H9 (cell line): ENCODE results near the gene BRSK2. TPM values are rescaled to one million over a fixed set of nuclear protein-coding genes. Genes with fewer than 3 reads are reported as not detected.

Experiments
- DNase-seq: peaks from one replicate; pipeline ENCODE4 v3.0.0-alpha.2; 2017
- H2AFZ ChIP-seq: one replicate; pipeline ENCODE4 v1.6.1; 2013; ENCODE audit warnings: mild to moderate bottlenecking, low read length, control low read depth, moderate library complexity
- H2AK5ac ChIP-seq: 2 replicates; pipeline ENCODE4 v1.6.1; 2013; ENCODE audit warnings: low read length, control low read depth, mixed read lengths; ENCODE audit not compliant: insufficient read length
- H2BK120ac ChIP-seq: one replicate; pipeline ENCODE4 v1.6.1; 2013; ENCODE audit warnings: low read depth, mild to moderate bottlenecking, low read length, control low read depth, inconsistent platforms; ENCODE audit not compliant: poor library complexity, severe bottlenecking
- H2BK12ac ChIP-seq: 2 replicates; pipeline ENCODE4 v1.6.1; 2013; ENCODE audit warnings: low read length, control low read depth, mixed read lengths, low read depth; ENCODE audit not compliant: insufficient read length
- H2BK15ac ChIP-seq: 2 replicates; pipeline ENCODE4 v1.6.1; 2013; ENCODE audit warnings: low read depth, low read length, control low read depth
- H2BK20ac ChIP-seq: one replicate; pipeline ENCODE4 v1.6.1; 2013; ENCODE audit warnings: low read depth, mild to moderate bottlenecking, low read length, control low read depth, inconsistent platforms; ENCODE audit not compliant: poor library complexity, severe bottlenecking
- H2BK5ac ChIP-seq: 2 replicates; pipeline ENCODE4 v1.6.1; 2013; ENCODE audit warnings: low read length, control low read depth, mixed read lengths; ENCODE audit not compliant: insufficient read length
- H3K14ac ChIP-seq: 2 replicates; pipeline ENCODE4 v1.6.1; 2013; ENCODE audit warnings: low read length, control low read depth; ENCODE audit not compliant: insufficient read depth
- H3K18ac ChIP-seq: 2 replicates; pipeline ENCODE4 v1.6.1; 2013; ENCODE audit warnings: low read depth, mild to moderate bottlenecking, mixed read lengths, low read length, control low read depth; ENCODE audit not compliant: insufficient read length
- H3K23ac ChIP-seq: 2 replicates; pipeline ENCODE4 v1.6.1; 2013; ENCODE audit warnings: low read length, control low read depth, mixed read lengths, low read depth; ENCODE audit not compliant: insufficient read length
- H3K23me2 ChIP-seq: 2 replicates; pipeline ENCODE4 v1.6.1; 2013; ENCODE audit warnings: low read depth, mild to moderate bottlenecking, mixed read lengths, low read length, control low read depth; ENCODE audit not compliant: insufficient read length, poor library complexity, severe bottlenecking
- H3K27ac ChIP-seq: 2 replicates; pipeline ENCODE4 v1.5.1; 2013; ENCODE audit warnings: low read length, control low read depth, mixed read lengths, low read depth; ENCODE audit not compliant: insufficient read length
- H3K27me3 ChIP-seq: 2 replicates; pipeline ENCODE4 v1.6.1; 2013; ENCODE audit warnings: low read length, control low read depth, inconsistent platforms; ENCODE audit not compliant: insufficient read depth
- H3K4ac ChIP-seq: 2 replicates; pipeline ENCODE4 v1.6.1; 2013; ENCODE audit warnings: low read depth, mild to moderate bottlenecking, control low read depth, inconsistent platforms, low read length, moderate library complexity
- H3K4me1 ChIP-seq: 2 replicates; pipeline ENCODE4 v1.6.1; 2013; ENCODE audit warnings: low read length, control low read depth, inconsistent platforms; ENCODE audit not compliant: insufficient read depth
- H3K4me2 ChIP-seq: 2 replicates; pipeline ENCODE4 v1.6.1; 2013; ENCODE audit warnings: low read length, control low read depth, mixed read lengths; ENCODE audit not compliant: insufficient read length, insufficient read depth
- H3K56ac ChIP-seq: 2 replicates; pipeline ENCODE4 v1.6.1; 2013; ENCODE audit warnings: low read depth, mild to moderate bottlenecking, mixed read lengths, low read length, control low read depth; ENCODE audit not compliant: insufficient read length
- H3K79me1 ChIP-seq: 2 replicates; pipeline ENCODE4 v1.6.1; 2013; ENCODE audit warnings: low read depth, mild to moderate bottlenecking, moderate library complexity, low read length, control low read depth, inconsistent platforms; ENCODE audit not compliant: insufficient read depth, poor library complexity, severe bottlenecking
- H3K79me2 ChIP-seq: 2 replicates; pipeline ENCODE4 v1.6.1; 2013; ENCODE audit warnings: low read length, control low read depth, inconsistent platforms; ENCODE audit not compliant: insufficient read depth
- H3K9ac ChIP-seq: 2 replicates; pipeline ENCODE4 v1.6.1; 2013; ENCODE audit warnings: low read length, control low read depth, mixed read lengths; ENCODE audit not compliant: insufficient read length; ENCODE audit errors: extremely low read depth
- H3K9me3 ChIP-seq: one replicate; pipeline ENCODE4 v1.6.1; 2013; ENCODE audit warnings: low read depth, low read length, inconsistent platforms; ENCODE audit not compliant: control insufficient read depth
- H3T11ph ChIP-seq: one replicate; pipeline ENCODE4 v1.6.1; 2013; ENCODE audit warnings: mild to moderate bottlenecking, low read length, control low read depth, inconsistent platforms
- H4K20me1 ChIP-seq: one replicate; pipeline ENCODE4 v1.6.1; 2013; ENCODE audit not compliant: control insufficient read depth, insufficient read length, insufficient read depth
- H4K5ac ChIP-seq: 2 replicates; pipeline ENCODE4 v1.6.1; 2013; ENCODE audit warnings: low read depth, mild to moderate bottlenecking, mixed read lengths, low read length, control low read depth; ENCODE audit not compliant: insufficient read length
- H4K8ac ChIP-seq: replicated peaks from 2 replicates; pipeline ENCODE4 v1.6.1; 2013; ENCODE audit warnings: low read length, control low read depth, mixed read lengths, low read depth; ENCODE audit not compliant: insufficient read length
- H4K91ac ChIP-seq: 2 replicates; pipeline ENCODE4 v1.6.1; 2013; ENCODE audit warnings: low read depth, mild to moderate bottlenecking, moderate library complexity, mixed read lengths, low read length, control low read depth; ENCODE audit not compliant: insufficient read length
- H3K27ac Mint-ChIP-seq, 3 experiments: 2 replicates in 2 of 3; 3 replicates in 1 of 3; pipeline ENCODE4 v1.8.0; 2020 to 2021; ENCODE audit warnings: mixed read lengths in 3 of 3, mild to moderate bottlenecking in 1 of 3, moderate library complexity in 1 of 3
- H3K27me3 Mint-ChIP-seq: 2 replicates; pipeline ENCODE4 v1.8.0; 2021; ENCODE audit warnings: low read depth, mild to moderate bottlenecking, moderate library complexity, mixed read lengths
- H3K36me3 Mint-ChIP-seq, 3 experiments: 2 replicates in 2 of 3; 3 replicates in 1 of 3; pipeline ENCODE4 v1.8.0; 2020 to 2021; ENCODE audit warnings: low read depth in 3 of 3, mixed read lengths in 3 of 3; ENCODE audit not compliant: insufficient read depth in 1 of 3
- H3K4me1 Mint-ChIP-seq, 2 experiments: 2 replicates each; pipeline ENCODE4 v1.8.0; 2020; ENCODE audit warnings: mixed read lengths in 2 of 2
- H3K4me3 Mint-ChIP-seq, 2 experiments: 2 replicates in 1 of 2; 3 replicates in 1 of 2; pipeline ENCODE4 v1.8.0; 2020 to 2021; ENCODE audit warnings: mild to moderate bottlenecking in 2 of 2, mixed read lengths in 2 of 2, moderate library complexity in 1 of 2
- H3K9me3 Mint-ChIP-seq, 2 experiments: 2 replicates in 1 of 2; 3 replicates in 1 of 2; pipeline ENCODE4 v1.8.0; 2020; ENCODE audit warnings: mild to moderate bottlenecking in 2 of 2, mixed read lengths in 2 of 2, moderate library complexity in 1 of 2
- CTCF ChIP-seq: fragments of 200-600 bp; sonication (generic); conservative IDR thresholded peaks from 3 replicates; pipeline ENCODE4 v1.8.0; 2021; ENCODE audit warnings: antibody characterized with exemption, mild to moderate bottlenecking
- WGBS: extraction: QIAGEN DNeasy Blood & Tissue Kit; methylation state at CpG from one replicate; pipeline ENCODE4 v1.1.7; 2013; ENCODE audit warnings: missing lambda C conversion rate, low lambda C conversion rate, mixed read lengths; ENCODE audit not compliant: insufficient read length; ENCODE audit errors: extremely low coverage; 5-methylcytosine and 5-hydroxymethylcytosine counted together
- total RNA-seq: library from RNA; stranded (reverse); gene quantifications from 2 replicates; pipeline ENCODE4 v1.2.1, GENCODE V29; 2021

BRSK2 gene
- total RNA-seq, 1 experiment from 2014 or later: 28.4 TPM

DNA sequence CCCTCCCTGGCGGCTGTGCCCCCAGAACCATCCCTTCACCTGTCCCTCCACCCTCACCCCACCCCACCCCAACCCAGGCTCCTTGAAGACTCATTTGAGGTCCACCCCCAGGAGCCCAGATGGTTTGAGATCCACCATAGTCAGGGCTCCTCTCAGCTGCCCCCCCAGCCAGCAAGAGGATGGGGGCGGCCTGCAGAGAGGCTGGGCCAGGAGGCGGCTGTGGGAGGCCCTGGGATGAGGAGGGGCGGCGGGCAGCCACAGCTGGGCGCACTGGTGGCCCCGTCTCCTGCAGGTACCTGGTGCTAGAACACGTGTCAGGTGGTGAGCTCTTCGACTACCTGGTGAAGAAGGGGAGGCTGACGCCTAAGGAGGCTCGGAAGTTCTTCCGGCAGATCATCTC lies 50.8 kb downstream of the BRSK2 start:
- Histone ChIP-seq H3K9me3 (no peaks in the 10 kb centered on the region), H3K4me2 (no peak overlapping the region), H3K14ac (no peak overlapping the region), H4K91ac (no peak overlapping the region), H3K4ac (no peak overlapping the region), H2AFZ (no peak overlapping the region), H2BK15ac (no peak overlapping the region), H3K18ac (no peak overlapping the region), H3K9ac (no peak overlapping the region), H3T11ph (no peak overlapping the region), H4K5ac (no peak overlapping the region), H3K27me3 (no peaks in the 10 kb centered on the region), H3K79me1 (no peaks in the 10 kb centered on the region), H2BK5ac (no peak overlapping the region), H2AK5ac (no peak overlapping the region), H4K8ac (no peak overlapping the region), H3K23ac (no peak overlapping the region), H3K79me2 (no peaks in the 10 kb centered on the region), H3K23me2 (no peaks in the 10 kb centered on the region), H2BK12ac (no peak overlapping the region), H3K4me1 (no peaks in the 10 kb centered on the region; the same call in 1 of the 2 replicates), H3K27ac (no peak overlapping the region), H2BK20ac (no peak overlapping the region), H4K20me1 (no peaks in the 10 kb centered on the region), H2BK120ac (no peak overlapping the region), H3K56ac (no peak overlapping the region)
- peaks cover 0 to 3% of the 10 kb centered on the region in 2 experiments; a peak in 1 of 4 replicates for H3K4me1 Mint-ChIP-seq
- H3K36me3 Mint-ChIP-seq: peaks cover 5 to 8% (median 5%) of the 10 kb centered on the region in 3 experiments; a peak in 6 of 7 replicates
- no peak for DNase-seq
- no peak for TF ChIP-seq CTCF
- H3K27ac Mint-ChIP-seq: no peak overlapping the region
- no peaks in the 10 kb centered on the region for H3K9me3 Mint-ChIP-seq
- H3K4me3 Mint-ChIP-seq: no peak overlapping the region
- no peaks in the 10 kb centered on the region for H3K27me3 Mint-ChIP-seq
- WGBS: no CpG with 5 or more reads among the region's 12 CpGs
